NB4 (cell line): ENCODE data around the gene CKAP5.

Source experiments
- MYC ChIP-seq: IDR thresholded peaks from 2 replicates; pipeline ENCODE4 v1.6.1; 2011; ENCODE audit warnings: low read depth, low read length
- TF ChIP-seq, protein P1 (sequence below): IDR thresholded peaks from 2 replicates; pipeline ENCODE4 v1.6.1; 2011; ENCODE audit warnings: low read depth, low read length
- TF ChIP-seq, protein P2 (sequence below): IDR thresholded peaks from one replicate; pipeline ENCODE4 v1.5.1; 2012; ENCODE audit warnings: low read depth, low read length

DNA sequence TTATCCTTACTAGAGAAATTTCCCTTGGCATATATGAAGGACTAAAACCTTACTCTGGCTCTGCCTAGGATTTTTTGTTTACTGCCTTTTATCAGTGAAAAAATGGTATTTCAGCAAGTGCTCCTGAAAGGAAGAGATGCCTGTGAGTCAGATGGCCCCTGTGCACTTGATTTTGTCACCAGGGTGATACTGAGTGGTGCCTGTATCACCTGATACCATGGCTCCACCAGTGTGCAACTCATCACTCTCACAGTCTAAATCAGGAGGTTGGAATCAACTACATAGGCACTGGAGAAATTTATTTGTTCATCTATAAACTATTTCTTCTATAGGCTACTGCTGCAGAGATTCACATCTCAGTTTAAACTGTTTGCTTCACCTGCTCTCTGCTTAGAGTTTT, 83.8 kb downstream of the CKAP5 start:
- TF ChIP-seq, protein P1, sequence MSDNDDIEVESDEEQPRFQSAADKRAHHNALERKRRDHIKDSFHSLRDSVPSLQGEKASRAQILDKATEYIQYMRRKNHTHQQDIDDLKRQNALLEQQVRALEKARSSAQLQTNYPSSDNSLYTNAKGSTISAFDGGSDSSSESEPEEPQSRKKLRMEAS = no peak
- TF ChIP-seq, protein P2, sequence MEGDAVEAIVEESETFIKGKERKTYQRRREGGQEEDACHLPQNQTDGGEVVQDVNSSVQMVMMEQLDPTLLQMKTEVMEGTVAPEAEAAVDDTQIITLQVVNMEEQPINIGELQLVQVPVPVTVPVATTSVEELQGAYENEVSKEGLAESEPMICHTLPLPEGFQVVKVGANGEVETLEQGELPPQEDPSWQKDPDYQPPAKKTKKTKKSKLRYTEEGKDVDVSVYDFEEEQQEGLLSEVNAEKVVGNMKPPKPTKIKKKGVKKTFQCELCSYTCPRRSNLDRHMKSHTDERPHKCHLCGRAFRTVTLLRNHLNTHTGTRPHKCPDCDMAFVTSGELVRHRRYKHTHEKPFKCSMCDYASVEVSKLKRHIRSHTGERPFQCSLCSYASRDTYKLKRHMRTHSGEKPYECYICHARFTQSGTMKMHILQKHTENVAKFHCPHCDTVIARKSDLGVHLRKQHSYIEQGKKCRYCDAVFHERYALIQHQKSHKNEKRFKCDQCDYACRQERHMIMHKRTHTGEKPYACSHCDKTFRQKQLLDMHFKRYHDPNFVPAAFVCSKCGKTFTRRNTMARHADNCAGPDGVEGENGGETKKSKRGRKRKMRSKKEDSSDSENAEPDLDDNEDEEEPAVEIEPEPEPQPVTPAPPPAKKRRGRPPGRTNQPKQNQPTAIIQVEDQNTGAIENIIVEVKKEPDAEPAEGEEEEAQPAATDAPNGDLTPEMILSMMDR = no peak
- TF ChIP-seq MYC = no peak
